ENCODE data around the gene ADCY9. TPM values are rescaled to one million over a fixed set of nuclear protein-coding genes. Genes with fewer than 3 reads are reported as not detected.

Gene ADCY9
- total RNA-seq, 2 donors from 2014 or later: 7.2 to 58.3 TPM

DNA sequence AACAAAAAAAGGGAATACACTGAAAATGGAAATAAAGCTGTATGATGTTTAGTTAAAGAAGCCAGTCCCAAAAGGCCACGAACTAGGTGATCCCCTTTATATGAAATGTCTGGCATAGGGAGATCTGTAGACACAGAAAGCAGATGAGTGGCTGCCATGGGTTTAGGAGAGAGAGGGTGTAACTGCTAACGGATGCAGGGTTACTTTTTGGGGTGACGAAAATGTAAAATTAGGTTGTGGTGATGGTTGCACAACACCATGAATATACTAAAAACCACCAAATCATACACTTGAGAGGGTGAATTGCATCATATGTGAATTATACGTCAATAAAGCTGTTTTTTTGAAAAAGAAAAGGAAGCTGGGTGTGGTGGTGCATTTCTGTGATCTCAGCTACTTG lies 99.6 kb downstream of the ADCY9 start:
- Histone ChIP-seq H3K9me3 (no peaks in the 10 kb centered on the region), H3K4me3 (no peak overlapping the region), H3K27ac (no peak overlapping the region), H3K36me3 (no peaks in the 10 kb centered on the region), H3K4me1 (replicated peaks) (no peaks in the 10 kb centered on the region), H3K27me3 (replicated peaks; ENCODE audit: insufficient read depth) (no peaks in the 10 kb centered on the region)
- no peak for DNase-seq (ENCODE audit: low spot score)
- 69% methylated on average over 4 of the region's 4 CpGs for WGBS
- intact Hi-C loops (cut with DNase I): no loop called here
- TF ChIP-seq POLR2A (IDR thresholded peaks at IDR 0.05) (no peak), POLR2AphosphoS5 (IDR thresholded peaks at IDR 0.05) (no peak)
- TF ChIP-seq, protein P1, sequence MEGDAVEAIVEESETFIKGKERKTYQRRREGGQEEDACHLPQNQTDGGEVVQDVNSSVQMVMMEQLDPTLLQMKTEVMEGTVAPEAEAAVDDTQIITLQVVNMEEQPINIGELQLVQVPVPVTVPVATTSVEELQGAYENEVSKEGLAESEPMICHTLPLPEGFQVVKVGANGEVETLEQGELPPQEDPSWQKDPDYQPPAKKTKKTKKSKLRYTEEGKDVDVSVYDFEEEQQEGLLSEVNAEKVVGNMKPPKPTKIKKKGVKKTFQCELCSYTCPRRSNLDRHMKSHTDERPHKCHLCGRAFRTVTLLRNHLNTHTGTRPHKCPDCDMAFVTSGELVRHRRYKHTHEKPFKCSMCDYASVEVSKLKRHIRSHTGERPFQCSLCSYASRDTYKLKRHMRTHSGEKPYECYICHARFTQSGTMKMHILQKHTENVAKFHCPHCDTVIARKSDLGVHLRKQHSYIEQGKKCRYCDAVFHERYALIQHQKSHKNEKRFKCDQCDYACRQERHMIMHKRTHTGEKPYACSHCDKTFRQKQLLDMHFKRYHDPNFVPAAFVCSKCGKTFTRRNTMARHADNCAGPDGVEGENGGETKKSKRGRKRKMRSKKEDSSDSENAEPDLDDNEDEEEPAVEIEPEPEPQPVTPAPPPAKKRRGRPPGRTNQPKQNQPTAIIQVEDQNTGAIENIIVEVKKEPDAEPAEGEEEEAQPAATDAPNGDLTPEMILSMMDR (IDR thresholded peaks at IDR 0.05): no peak

DNA sequence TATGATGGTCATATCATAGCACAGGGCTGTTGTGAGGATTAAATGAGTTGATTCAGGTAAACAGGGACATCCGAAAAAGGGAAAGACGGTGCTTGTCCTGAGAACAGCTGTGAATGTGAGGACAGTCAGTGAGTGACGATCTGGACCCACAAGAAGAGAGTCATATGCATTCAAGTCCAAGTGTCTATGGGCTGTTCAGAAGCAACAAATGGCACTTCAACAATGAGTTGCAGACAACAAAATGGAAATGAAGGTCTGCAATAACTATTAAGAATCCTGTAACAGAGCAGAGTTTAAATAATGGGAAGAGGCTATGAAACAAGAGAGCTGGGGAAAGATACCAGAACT lies 100.3 kb downstream of the ADCY9 start:
- no peaks in the 10 kb centered on the region for H3K9me3 ChIP-seq
- WGBS: 76% methylated on average over 3 of the region's 3 CpGs
- no peak overlapping the region for H3K27ac ChIP-seq
- no peaks in the 10 kb centered on the region for H3K36me3 ChIP-seq
- intact Hi-C loops (cut with DNase I): no loop called here
- TF ChIP-seq, protein P1 (IDR thresholded peaks at IDR 0.05): no peak
- TF ChIP-seq POLR2A (IDR thresholded peaks at IDR 0.05): no peak
- no peak for TF ChIP-seq POLR2AphosphoS5 (IDR thresholded peaks at IDR 0.05)
- H3K4me3 ChIP-seq: no peak overlapping the region
- H3K27me3 ChIP-seq (replicated peaks; ENCODE audit: insufficient read depth): no peaks in the 10 kb centered on the region
- no peaks in the 10 kb centered on the region for H3K4me1 ChIP-seq (replicated peaks)
- DNase-seq (ENCODE audit: low spot score): no peak

DNA sequence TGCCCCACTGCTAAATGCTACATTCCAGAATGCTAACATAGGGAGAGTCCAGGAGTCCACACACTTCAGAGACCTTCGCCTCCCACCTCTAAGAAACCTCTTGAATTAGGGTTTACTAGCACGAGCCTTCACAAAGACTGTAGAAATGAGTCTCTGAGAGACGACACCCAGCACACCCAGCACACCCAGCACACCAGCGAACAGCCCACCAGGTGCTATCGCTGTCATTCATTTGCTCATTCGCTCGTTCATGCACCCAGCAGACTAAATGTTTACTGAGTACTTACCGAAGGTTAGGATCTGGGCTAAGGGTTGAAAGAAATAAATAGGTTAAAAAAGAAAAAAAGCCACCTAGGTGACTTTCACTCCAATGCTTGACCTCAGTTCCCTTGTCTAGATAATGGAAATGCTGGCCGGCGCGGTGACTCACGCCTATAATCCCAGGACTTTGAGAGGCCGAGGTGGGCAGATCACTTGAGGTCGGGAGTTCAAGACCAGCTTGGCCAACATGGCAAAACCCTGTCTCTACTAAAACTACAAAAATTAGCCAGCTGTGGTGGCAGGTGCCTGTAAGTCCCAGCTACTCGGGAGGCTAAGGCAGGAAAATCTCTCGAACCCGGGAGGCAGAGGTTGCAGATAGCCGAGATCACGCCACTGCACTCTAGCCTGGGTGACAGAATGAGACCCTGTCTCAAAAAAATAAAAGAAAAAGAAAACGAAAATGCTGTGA lies 100.8 kb downstream of the ADCY9 start:
- 94% methylated on average over 19 of the region's 20 CpGs for WGBS
- H3K27me3 ChIP-seq (replicated peaks; ENCODE audit: insufficient read depth): no peaks in the 10 kb centered on the region
- DNase-seq (ENCODE audit: low spot score): no peak
- no peaks in the 10 kb centered on the region for H3K9me3 ChIP-seq
- no peaks in the 10 kb centered on the region for H3K4me1 ChIP-seq (replicated peaks)
- intact Hi-C loops (cut with DNase I): no loop called here
- H3K4me3 ChIP-seq: no peak overlapping the region
- TF ChIP-seq POLR2AphosphoS5 (IDR thresholded peaks at IDR 0.05) (no peak), POLR2A (IDR thresholded peaks at IDR 0.05) (no peak)
- no peak overlapping the region for H3K27ac ChIP-seq
- no peaks in the 10 kb centered on the region for H3K36me3 ChIP-seq

DNA sequence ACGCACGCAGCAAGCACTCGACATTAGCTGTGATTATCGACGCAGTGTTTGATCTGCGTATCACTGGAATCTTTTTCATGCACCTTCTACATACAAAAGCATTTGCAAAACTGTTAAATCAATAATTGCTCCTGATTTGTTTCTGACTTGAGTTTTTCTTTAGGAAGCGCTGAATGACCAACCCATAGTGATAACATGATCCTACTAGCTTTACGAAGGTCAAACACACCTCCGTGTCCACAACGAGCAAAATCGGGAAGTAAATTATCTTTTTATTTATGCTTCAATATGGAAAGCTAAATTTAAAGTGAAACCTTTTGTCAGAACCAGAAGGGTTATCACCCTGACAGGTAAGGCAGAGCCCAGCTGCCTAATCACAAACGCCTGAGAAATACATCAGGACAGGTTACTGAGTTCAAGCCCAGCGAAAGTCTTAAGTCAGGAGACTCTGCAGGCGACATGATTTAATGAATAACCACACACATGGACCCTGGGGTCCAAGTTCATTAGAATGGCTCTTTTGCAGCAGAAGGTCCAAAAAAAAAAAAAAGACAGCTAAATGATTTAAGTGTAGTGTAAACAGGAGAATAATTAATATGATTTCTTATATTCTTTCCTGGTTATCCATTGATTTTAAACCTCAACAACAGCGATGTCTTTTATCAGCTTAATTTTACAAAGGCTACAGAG lies 104.2 kb downstream of the ADCY9 start:
- H3K27ac ChIP-seq: no peak overlapping the region

DNA sequence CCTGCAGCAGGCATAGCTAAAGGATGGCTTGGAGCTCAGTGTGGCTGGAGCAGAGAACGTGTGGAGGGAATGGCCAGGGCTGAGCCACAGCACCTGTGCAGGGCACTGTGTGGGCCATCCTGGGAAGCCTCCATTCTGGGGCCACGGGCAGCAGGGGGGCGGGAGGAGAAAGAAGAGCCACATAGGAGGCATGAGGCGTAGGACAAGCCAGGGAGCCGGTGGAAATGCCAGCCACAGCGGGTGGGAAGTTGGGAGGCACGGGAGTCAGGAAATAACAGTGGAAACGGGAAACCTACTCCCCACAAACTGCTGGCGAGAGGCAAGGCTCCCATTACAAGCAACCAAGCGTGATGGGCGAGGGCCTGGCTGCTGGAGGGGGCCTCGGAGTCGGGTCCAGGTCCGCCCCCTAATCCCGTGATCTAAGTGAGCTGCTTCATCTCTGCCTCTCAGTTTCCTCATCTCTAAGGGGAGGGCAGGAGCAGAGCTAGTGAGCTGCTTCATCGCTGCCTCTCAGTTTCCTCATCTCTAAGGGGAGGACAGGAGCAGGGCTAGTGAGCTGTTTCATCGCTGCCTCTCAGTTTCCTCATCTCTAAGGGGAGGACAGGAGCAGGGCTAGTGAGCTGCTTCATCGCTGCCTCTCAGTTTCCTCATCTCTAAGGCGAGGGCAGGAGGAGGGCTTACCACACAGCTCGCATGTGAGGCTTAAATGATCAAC lies 104.9 kb downstream of the ADCY9 start:
- Histone ChIP-seq H3K4me1 (replicated peaks) (no peaks in the 10 kb centered on the region), H3K36me3 (no peaks in the 10 kb centered on the region), H3K4me3 (no peak overlapping the region), H3K27ac (no peak overlapping the region), H3K9me3 (no peaks in the 10 kb centered on the region), H3K27me3 (replicated peaks; ENCODE audit: insufficient read depth) (no peaks in the 10 kb centered on the region)
- no peak for TF ChIP-seq POLR2A (IDR thresholded peaks at IDR 0.05)
- no peak for TF ChIP-seq POLR2AphosphoS5 (IDR thresholded peaks at IDR 0.05)
- TF ChIP-seq, protein P1 (IDR thresholded peaks at IDR 0.05): no peak
- no peak for DNase-seq (ENCODE audit: low spot score)
- WGBS: 85% methylated on average over 20 of the region's 20 CpGs
- intact Hi-C loops (cut with DNase I): no loop called here

More for the DNA sequence above, 104.2 kb downstream of the ADCY9 start:
- Histone ChIP-seq H3K4me3 (no peak overlapping the region), H3K27me3 (replicated peaks; ENCODE audit: insufficient read depth) (no peaks in the 10 kb centered on the region), H3K36me3 (no peaks in the 10 kb centered on the region), H3K9me3 (no peaks in the 10 kb centered on the region), H3K4me1 (replicated peaks) (no peaks in the 10 kb centered on the region)
- intact Hi-C loops (cut with DNase I): no loop called here
- DNase-seq (ENCODE audit: low spot score): no peak
- no peak for TF ChIP-seq POLR2A (IDR thresholded peaks at IDR 0.05)
- TF ChIP-seq, protein P1 (IDR thresholded peaks at IDR 0.05): no peak
- no peak for TF ChIP-seq POLR2AphosphoS5 (IDR thresholded peaks at IDR 0.05)
- 91% methylated on average over 15 of the region's 15 CpGs for WGBS
